ENCODE data around the gene MICAL2.

The MICAL2 gene

GRCh38 chr11:12174128-12174476 is 63.7 kb downstream of the MICAL2 start:
- DNase-seq, result no peak

GRCh38 chr11:12174477-12175143 is 64.2 kb downstream of the MICAL2 start:
- DNase-seq, result no peak

- DNase-seq, result no peak
Observed at GRCh38 chr11:12175694-12176241, 65.4 kb downstream of the MICAL2 start.

- no peak for DNase-seq
Observed at GRCh38 chr11:12176410-12176809, 66.0 kb downstream of the MICAL2 start.

GRCh38 chr11:12177739-12178338 is 67.4 kb downstream of the MICAL2 start:
- DNase-seq, result no peak

- no peak for DNase-seq
Observed at GRCh38 chr11:12179019-12179418, 68.6 kb downstream of the MICAL2 start.

- no peak for DNase-seq
Observed at GRCh38 chr11:12179531-12179930, 69.1 kb downstream of the MICAL2 start.

GRCh38 chr11:12180257-12181205 is 70.1 kb downstream of the MICAL2 start:
- no peak for DNase-seq

GRCh38 chr11:12182302-12182675 is 71.9 kb downstream of the MICAL2 start:
- DNase-seq, result no peak

GRCh38 chr11:12182676-12183541 is 72.5 kb downstream of the MICAL2 start:
- no peak for DNase-seq

- no peak for DNase-seq
Observed at GRCh38 chr11:12183827-12184620, 73.6 kb downstream of the MICAL2 start.

- no peak for DNase-seq
Observed at GRCh38 chr11:12184699-12185098, 74.3 kb downstream of the MICAL2 start.

- DNase-seq, result no peak
Observed at GRCh38 chr11:12185106-12185690, 74.8 kb downstream of the MICAL2 start.

GRCh38 chr11:12185914-12186313 is 75.5 kb downstream of the MICAL2 start:
- no peak for DNase-seq

- DNase-seq, result no peak
Observed at GRCh38 chr11:12186701-12187100, 76.3 kb downstream of the MICAL2 start.

GRCh38 chr11:12187399-12187798 is 77.0 kb downstream of the MICAL2 start:
- no peak for DNase-seq

GRCh38 chr11:12188548-12189317 is 78.3 kb downstream of the MICAL2 start:
- no peak for DNase-seq

GRCh38 chr11:12189543-12190235 is 79.3 kb downstream of the MICAL2 start:
- DNase-seq, result peak; percentile 61

- no peak for DNase-seq
Observed at GRCh38 chr11:12190511-12190910, 80.1 kb downstream of the MICAL2 start.
